Measurements from ENCODE around the gene S1PR4.

Gene S1PR4

DNA sequence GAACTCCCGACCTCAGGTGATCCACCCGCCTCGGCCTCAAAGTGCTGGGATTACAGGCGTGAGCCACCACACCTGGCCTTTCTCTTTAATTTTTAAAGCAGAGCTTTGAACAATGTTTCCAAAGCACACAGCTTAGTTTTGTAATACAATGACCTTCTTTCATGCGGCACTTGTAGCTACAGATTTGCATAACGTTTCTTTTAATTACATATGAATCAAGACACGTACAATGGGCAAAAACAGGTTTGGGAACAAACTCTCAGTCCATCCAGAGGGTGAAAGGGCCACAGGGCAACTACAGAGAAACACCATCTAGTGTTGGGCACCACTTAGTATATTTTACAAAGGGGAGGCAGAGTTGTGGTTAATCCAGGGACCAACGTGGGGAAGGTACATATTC, 19.0 kb upstream of the S1PR4 start:
- in situ Hi-C loops (cut with MboI; ENCODE audit: low pct_unique_long_range_greater_than_20kb, low sequenced_read_pairs, unreplicated experiment), result no loop called here
- no peak for DNase-seq (ENCODE audit: low spot score)
- TF ChIP-seq, protein P1, sequence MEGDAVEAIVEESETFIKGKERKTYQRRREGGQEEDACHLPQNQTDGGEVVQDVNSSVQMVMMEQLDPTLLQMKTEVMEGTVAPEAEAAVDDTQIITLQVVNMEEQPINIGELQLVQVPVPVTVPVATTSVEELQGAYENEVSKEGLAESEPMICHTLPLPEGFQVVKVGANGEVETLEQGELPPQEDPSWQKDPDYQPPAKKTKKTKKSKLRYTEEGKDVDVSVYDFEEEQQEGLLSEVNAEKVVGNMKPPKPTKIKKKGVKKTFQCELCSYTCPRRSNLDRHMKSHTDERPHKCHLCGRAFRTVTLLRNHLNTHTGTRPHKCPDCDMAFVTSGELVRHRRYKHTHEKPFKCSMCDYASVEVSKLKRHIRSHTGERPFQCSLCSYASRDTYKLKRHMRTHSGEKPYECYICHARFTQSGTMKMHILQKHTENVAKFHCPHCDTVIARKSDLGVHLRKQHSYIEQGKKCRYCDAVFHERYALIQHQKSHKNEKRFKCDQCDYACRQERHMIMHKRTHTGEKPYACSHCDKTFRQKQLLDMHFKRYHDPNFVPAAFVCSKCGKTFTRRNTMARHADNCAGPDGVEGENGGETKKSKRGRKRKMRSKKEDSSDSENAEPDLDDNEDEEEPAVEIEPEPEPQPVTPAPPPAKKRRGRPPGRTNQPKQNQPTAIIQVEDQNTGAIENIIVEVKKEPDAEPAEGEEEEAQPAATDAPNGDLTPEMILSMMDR (IDR thresholded peaks at IDR 0.05; ENCODE audit: extremely low read depth, insufficient read depth, missing control alignments), result no peak

DNA sequence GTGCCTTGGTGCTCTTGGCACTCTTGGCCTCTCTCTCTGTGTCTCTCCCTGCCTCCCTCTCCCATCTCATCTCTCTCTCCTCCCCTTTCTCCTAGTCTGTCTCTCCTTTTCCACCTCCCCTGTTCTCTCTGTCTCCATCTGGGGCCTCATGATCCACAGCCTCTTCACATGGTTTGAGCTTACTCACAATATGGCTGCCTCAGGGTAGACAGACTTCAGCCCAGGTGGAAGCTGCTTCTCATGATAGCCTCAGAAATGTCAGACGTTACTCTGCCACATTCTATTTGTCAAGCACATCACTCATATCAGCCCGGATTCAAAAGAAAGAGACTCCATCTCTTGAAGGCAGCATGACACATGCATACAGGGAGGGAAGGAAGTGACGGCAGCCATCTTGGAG, 18.4 kb upstream of the S1PR4 start:
- DNase-seq (ENCODE audit: low spot score), result no peak
- TF ChIP-seq, protein P1 (IDR thresholded peaks at IDR 0.05; ENCODE audit: extremely low read depth, insufficient read depth, missing control alignments), result no peak
- in situ Hi-C loops (cut with MboI; ENCODE audit: low pct_unique_long_range_greater_than_20kb, low sequenced_read_pairs, unreplicated experiment), result loop anchor here (5.0 kb wide), 1 partner anchor 33 kb away; no protein-coding TSS in a partner anchor

DNA sequence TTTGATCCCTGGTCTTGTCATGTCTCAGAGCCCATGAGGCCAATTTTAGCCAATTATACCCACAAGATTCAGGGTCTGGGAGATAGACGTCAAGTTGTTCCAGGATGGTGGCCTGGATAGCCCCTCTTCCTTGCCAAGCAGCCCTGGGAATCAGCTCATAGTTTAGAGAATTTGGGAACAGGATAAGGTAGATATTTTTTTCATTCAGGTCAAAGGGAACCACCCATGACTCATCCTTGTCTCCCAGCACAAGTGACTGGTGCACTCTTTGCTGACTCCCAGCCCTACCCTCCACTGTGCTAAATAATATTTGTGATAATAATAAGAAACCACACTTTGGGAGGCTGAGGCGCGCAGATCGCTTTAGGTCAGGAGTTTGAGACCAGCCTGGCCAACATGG, 17.1 kb upstream of the S1PR4 start:
- in situ Hi-C loops (cut with MboI; ENCODE audit: low pct_unique_long_range_greater_than_20kb, low sequenced_read_pairs, unreplicated experiment), result loop anchor here (5.0 kb wide), 1 partner anchor 34 kb away; no protein-coding TSS in a partner anchor
- DNase-seq (ENCODE audit: low spot score), result no peak
- TF ChIP-seq, protein P1 (IDR thresholded peaks at IDR 0.05; ENCODE audit: extremely low read depth, insufficient read depth, missing control alignments), result no peak

DNA sequence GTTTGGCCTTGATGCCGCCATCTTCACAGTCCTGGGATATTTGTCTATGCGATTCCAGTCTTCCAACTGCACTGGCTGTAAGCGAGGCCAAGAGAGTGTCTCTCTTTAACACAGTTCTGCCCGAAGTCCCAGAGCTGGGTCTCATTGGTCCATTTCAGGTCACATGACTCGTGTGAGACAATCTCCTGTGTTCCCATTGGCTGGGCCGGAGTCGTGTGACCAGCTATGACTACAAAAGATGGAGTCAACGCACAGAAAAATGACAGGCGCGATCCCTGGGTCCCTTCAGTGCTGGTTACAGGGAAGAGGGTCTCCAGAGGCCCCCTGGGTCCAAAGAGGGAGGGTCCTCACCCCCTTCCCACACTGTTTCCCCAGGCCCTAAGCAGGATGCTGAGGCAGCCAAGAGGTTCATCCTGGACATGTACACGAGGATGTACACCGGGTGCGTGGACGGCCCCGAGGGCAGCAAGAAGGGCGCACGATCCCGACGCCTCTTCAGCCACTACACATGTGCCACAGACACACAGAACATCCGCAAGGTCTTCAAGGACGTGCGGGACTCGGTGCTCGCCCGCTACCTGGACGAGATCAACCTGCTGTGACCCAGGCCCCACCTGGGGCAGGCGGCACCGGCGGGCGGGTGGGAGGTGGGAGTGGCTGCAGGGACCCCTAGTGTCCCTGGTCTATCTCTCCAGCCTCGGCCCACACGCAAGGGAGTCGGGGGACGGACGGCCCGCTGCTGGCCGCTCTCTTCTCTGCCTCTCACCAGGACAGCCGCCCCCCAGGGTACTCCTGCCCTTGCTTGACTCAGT, 15.9 kb upstream of the S1PR4 start:
- in situ Hi-C loops (cut with MboI; ENCODE audit: low pct_unique_long_range_greater_than_20kb, low sequenced_read_pairs, unreplicated experiment), result loop anchor here (5.0 kb wide), 1 partner anchor 35 kb away; no protein-coding TSS in a partner anchor
- peak; percentile 48 for DNase-seq (ENCODE audit: low spot score)
- TF ChIP-seq, protein P1 (IDR thresholded peaks at IDR 0.05; ENCODE audit: extremely low read depth, insufficient read depth, missing control alignments), result no peak

DNA sequence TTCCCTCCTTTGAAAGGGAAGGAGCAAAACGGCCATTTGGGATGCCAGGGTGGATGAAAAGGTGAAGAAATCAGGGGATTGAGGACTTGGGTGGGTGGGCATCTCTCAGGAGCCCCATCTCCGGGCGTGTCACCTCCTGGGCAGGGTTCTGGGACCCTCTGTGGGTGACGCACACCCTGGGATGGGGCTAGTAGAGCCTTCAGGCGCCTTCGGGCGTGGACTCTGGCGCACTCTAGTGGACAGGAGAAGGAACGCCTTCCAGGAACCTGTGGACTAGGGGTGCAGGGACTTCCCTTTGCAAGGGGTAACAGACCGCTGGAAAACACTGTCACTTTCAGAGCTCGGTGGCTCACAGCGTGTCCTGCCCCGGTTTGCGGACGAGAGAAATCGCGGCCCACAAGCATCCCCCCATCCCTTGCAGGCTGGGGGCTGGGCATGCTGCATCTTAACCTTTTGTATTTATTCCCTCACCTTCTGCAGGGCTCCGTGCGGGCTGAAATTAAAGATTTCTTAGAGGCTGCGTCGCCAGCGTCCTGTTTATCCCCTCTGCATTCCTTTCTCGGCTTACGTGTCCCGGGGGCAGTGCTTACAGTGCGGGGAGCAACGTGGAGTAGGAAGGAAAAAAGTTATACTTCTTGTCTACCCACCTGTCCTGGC, 15.2 kb upstream of the S1PR4 start:
- TF ChIP-seq, protein P1 (IDR thresholded peaks at IDR 0.05; ENCODE audit: extremely low read depth, insufficient read depth, missing control alignments), result peak; percentile 96
- peak; percentile 92 for DNase-seq (ENCODE audit: low spot score)
- in situ Hi-C loops (cut with MboI; ENCODE audit: low pct_unique_long_range_greater_than_20kb, low sequenced_read_pairs, unreplicated experiment), result loop anchor here (5.0 kb wide), 1 partner anchor 36 kb away; no protein-coding TSS in a partner anchor

DNA sequence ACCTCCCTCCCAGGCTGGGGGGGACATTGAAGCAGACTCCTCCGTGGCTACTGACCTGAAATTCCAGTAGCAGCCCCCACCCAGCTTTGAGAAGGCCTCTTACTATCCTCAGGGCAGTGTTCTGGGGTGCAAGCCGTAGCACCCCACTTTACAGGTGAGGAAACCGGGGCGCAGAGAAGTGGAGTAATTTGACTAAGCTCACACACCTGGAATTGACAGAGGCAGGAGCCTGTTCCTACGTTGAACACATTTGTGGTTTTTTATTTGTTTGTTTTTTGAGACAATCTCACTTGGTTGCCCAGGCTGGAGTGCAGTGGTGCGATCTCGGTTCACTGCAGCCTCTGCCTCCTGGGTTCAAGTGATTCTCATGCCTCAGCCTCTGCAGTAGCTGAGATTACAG, 14.6 kb upstream of the S1PR4 start:
- TF ChIP-seq, protein P1 (IDR thresholded peaks at IDR 0.05; ENCODE audit: extremely low read depth, insufficient read depth, missing control alignments), result no peak
- in situ Hi-C loops (cut with MboI; ENCODE audit: low pct_unique_long_range_greater_than_20kb, low sequenced_read_pairs, unreplicated experiment), result loop anchor here (5.0 kb wide), 1 partner anchor 37 kb away; no protein-coding TSS in a partner anchor
- no peak for DNase-seq (ENCODE audit: low spot score)

Data from GM13977 (cell line).